ENCODE measurements around the gene BCL7B.
A peak's percentile ranks its signal among the peaks of the same experiment; 100 is the strongest.
"Not testable (repeated sequence)": the region's sequence is repeated elsewhere in the genome, so short reads cannot be mapped to it uniquely, and the experiment has no call there.

Gene BCL7B

GRCh38 chr7:73537051-73537450, 20.4 kb downstream of the BCL7B start:
- DNase-seq (ENCODE audit: insufficient read length, low spot score): no peak
- FAIRE-seq: no peak

DNA sequence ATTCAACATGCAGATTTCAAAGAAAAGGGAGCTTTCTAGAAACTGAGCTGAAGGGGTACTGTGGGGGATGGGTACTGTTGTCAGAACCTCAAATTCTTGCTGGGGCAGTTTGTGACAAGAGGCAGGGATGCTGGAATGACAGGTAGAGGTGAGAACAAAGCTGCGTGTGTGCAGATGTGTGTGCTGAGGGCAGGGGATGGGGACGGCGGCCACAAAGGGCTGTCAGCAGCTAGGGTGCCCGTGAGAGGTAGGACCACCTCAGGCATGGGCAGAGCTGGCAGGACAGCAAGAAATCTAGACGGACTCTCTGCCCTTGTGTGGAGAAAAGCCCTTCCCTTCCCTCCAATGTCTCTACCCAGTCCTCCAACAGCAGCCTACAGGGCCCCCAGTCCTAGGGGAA, 21.0 kb downstream of the BCL7B start:
- FAIRE-seq: no peak

GRCh38 chr7:73535918-73536317, 21.6 kb downstream of the BCL7B start:
- not testable (repeated sequence) for FAIRE-seq; DNase-seq (ENCODE audit: insufficient read length, low spot score)

More for the DNA sequence above, 21.0 kb downstream of the BCL7B start:
- DNase-seq (ENCODE audit: insufficient read length, low spot score): no peak

GRCh38 chr7:73533742-73534141, 23.7 kb downstream of the BCL7B start:
- DNase-seq (ENCODE audit: insufficient read length, low spot score) (no peak), FAIRE-seq (no peak)

DNA sequence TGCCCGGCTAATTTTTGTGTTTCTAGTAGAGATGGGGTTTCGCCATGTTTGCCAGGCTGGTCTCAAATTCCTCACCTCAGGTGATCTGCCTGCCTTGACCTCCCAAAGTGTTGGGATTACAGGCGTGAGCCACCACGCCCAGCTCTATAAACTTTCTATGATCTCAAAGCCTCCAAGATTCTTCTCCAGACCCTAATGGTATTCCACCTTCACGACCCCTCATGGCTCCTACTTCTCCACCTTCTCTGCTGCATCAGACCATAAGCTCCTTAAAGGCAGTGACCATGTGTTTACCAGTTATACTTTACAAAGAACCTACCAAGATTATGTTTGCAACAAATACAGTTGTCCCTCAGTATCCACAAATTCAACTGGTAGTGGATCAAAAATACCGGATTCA, 25.3 kb downstream of the BCL7B start:
- FAIRE-seq (no peak), DNase-seq (ENCODE audit: insufficient read length, low spot score) (no peak)

DNA sequence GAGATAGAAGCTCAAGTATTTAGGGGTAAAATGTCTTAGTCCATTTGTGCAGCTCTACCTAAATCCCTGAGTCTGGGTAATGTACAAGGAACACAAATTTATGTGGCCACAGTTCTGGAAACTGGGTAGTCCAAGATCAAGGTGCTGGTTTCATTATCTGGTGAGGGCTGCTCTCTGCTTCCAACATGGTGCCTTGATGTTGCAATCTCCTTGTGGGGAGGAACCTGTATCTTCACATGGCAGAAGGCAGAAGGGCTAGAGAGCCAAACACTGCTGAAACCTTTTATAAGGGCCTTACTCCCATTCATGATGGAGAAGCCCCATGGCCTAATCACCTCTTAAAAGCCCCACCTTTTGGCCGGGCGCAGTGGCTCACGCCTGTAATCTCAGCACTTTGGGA, 26.7 kb downstream of the BCL7B start:
- FAIRE-seq (no peak), DNase-seq (ENCODE audit: insufficient read length, low spot score) (no peak)

GRCh38 chr7:73526896-73527821, 30.3 kb downstream of the BCL7B start:
- FAIRE-seq: peak; percentile 79
- DNase-seq (ENCODE audit: insufficient read length, low spot score): no peak

- DNase-seq (ENCODE audit: insufficient read length, low spot score); FAIRE-seq: not testable (repeated sequence)
These were observed 31.4 kb downstream of the BCL7B start for GRCh38 chr7:73526158-73526494.

- FAIRE-seq (peak; percentile 93), DNase-seq (ENCODE audit: insufficient read length, low spot score) (peak; percentile 97)
These were observed 35.2 kb downstream of the BCL7B start, which contains the start of gene BAZ1B for GRCh38 chr7:73522105-73522872. BAZ1B (minus strand) TSS chr7:73522293; CDS start chr7:73521933, 360 bp downstream.

- FAIRE-seq (no peak), DNase-seq (ENCODE audit: insufficient read length, low spot score) (peak; percentile 31)
These were observed 35.8 kb downstream of the BCL7B start for GRCh38 chr7:73521636-73522104.

DNA sequence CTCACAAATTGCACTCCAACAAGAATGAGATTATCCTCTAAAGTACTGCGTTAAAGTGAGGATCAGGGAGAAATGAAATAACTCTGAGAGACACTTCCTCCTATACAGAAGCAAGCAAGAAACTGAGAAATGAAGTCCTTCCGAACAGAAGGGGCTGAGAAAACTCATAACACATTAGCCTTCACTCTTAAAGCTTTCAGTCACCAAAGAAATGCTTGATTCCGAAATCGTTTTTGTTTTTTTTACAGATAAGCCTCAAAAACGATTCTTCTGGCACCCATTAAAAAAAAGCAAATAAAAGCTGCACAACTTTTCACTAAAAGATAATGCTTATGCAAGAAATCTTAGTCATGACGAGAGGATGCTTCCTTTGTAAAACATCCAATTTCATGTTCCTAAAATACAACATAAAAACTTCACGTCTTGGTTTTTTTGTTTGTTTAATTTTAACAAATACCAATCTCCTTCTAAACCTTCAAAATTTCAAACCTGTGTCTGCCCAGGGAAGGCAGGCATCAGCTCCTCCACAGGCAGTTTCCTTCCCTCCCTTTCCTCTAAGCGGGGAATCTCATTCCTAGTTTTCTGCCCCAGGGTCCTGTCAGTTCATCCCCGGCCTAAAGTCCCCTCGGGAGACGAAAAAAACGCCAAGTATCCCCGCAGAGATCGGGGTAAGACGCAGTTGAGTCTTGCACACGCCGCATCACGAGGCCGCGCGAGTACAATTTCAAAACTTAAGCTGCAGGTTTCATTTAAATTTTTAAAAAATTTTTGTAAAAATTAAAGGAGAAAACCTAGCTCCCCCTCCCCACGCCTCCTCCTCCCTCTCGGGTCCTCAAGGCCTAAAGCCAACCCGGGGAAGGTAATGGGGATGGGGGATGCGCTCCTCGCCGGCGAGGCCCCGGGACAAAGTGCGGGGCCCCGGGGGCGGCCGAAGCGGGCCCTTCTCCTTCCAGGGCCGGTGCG, 36.5 kb downstream of the BCL7B start:
- peak; percentile 87 for FAIRE-seq
- no peak for DNase-seq (ENCODE audit: insufficient read length, low spot score)

DNA sequence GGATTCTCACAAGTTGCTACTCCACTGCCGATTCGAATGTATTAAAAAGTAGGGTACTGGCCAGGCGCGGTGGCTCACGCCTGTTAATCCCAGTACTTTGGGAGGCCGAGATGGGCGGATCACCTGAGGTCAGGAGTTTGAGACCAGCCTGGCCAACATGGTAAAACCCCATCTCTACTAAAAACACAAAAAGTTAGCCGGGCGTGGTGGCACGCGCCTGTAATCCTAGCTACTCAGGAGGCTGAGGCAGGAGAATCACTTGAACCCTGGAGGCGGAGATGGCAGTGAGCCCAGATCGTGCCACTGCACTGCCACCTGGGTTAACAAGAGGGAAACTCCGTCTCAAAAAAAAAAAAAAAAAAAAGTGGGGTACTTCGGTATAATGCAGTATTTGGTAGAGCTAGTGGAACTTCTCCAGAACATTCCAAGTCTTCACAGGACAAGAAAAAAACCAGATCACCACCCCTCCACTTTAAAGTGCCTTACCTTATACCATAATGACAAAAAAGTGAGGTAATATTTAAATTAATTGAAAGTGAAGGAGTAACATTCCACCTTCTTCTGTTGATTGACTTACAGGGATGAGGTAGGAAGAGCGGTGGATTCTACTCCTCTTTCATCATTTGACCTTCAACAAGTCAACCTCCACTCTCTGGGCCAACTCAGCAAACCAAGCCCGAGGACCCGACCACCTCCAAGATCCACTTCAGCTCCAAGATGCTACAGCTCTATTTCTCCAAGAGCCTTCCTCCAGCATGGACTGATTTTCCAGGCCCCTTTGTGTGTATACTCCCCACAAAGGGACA, 37.4 kb downstream of the BCL7B start:
- DNase-seq (ENCODE audit: insufficient read length, low spot score): no peak
- FAIRE-seq: no peak

DNA sequence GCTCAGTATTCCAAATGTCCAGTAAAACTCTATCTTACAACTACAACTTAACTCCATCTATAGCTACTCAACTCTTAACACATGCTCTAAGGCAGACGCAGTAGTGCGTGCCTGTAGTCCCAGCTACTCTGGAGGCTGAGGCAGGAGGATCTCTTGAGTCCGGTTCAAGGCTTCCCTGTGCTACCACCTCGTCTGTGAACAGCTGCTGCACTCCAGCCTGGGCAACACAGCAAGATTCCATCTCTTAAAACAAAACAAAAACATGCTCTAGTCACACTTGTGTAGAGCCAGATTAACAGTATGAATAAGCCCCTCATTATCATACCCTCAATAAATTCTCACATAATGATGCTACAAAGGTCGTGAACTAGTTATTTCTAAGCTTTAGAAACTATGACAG, 39.0 kb downstream of the BCL7B start:
- DNase-seq (ENCODE audit: insufficient read length, low spot score) (no peak), FAIRE-seq (no peak)

GRCh38 chr7:73517241-73517995, 40.1 kb downstream of the BCL7B start:
- FAIRE-seq (no peak), DNase-seq (ENCODE audit: insufficient read length, low spot score) (no peak)

- DNase-seq (ENCODE audit: insufficient read length, low spot score) (no peak), FAIRE-seq (no peak)
These were observed 42.3 kb downstream of the BCL7B start for GRCh38 chr7:73515178-73515577.

GRCh38 chr7:73512018-73512780, 45.3 kb downstream of the BCL7B start:
- no peak for FAIRE-seq
- DNase-seq (ENCODE audit: insufficient read length, low spot score): no peak

DNA sequence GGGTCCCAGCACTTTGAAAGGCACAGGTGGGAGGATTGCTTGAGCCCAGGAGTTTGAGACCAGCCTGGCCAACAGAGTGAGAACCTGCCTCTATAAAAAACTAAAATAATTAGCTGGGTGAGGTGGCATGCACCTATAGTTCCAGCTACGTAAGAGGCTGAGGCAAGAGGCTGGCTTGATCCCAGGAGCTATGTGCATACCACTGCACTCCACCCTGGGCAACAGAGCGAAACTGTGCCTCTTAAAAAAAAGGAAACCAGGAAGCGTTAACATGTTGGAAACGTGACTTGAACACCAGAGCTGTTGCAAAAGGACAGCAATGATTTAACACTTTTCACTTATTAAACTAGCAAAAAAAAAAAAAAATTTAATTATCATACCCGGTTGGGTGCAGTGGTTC, 48.0 kb downstream of the BCL7B start:
- FAIRE-seq (no peak), DNase-seq (ENCODE audit: insufficient read length, low spot score) (no peak)

GRCh38 chr7:73507556-73507955, 49.9 kb downstream of the BCL7B start:
- no peak for DNase-seq (ENCODE audit: insufficient read length, low spot score)
- FAIRE-seq: no peak

Data from GM19239 (cell line).